ENCODE measurements around the gene ABCA1. TPM values are rescaled to one million over a fixed set of nuclear protein-coding genes. Genes with fewer than 3 reads are reported as not detected.

The ABCA1 gene
- total and polyA plus RNA-seq, 10 of the 15 experiments (the other 5 are each of a cell fraction or from before 2014, with no cell fraction given) = 0.01 to 0.56 (median 0.16) TPM

DNA sequence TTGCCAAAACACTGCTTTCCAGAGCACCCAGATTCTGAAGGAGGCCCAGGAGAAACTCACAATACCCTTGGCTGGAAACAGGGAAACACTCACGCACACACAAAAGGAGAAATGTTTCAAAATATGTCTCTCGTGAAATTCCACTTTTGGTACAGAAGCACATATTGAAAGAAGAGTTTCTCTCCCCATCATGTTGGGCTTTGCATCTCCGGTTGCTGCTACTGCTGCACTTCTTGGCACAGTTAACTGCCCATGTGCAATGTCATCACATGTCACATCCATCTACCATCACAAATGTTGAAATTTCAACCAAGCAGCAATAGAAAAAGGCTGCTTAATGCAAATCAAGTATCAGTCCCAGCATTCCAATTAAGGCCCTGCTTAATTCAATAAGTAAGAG is 72.1 kb downstream of the ABCA1 start:
- CTCF ChIA-PET = no interaction called here
- in situ Hi-C loops (cut with MboI) (no loop called here), intact Hi-C loops (cut with micrococcal nuclease; ENCODE audit: unreplicated experiment) (no loop called here)
- H3K4me1 ChIP-seq (ENCODE audit: control insufficient read depth, insufficient read depth, low read length) = no peaks in the 10 kb centered on the region
- H3K9ac ChIP-seq (ENCODE audit: control insufficient read depth, insufficient read depth, low read length) = no peak overlapping the region
- H3K4me3 ChIP-seq = no peak overlapping the region
- no peaks in the 10 kb centered on the region for H3K36me3 ChIP-seq (ENCODE audit: control insufficient read depth in 2 of 2, insufficient read depth in 2 of 2, low read length in 1 of 2)
- no peak overlapping the region for H3K27ac ChIP-seq (ENCODE audit: control insufficient read depth, insufficient read depth)
- H3K9me3 ChIP-seq (replicated peaks; ENCODE audit: control insufficient read depth, insufficient read depth, low read length) = no peaks in the 10 kb centered on the region
- SMC1A ChIA-PET (ENCODE audit: uncharacterized antibody, unreplicated experiment) = no interaction called here
- no peaks in the 10 kb centered on the region for H4K20me1 ChIP-seq (ENCODE audit: control insufficient read depth, insufficient read depth)
- no peak overlapping the region for H2AFZ ChIP-seq (ENCODE audit: control insufficient read depth, low read depth, low read length)
- no peak for DNase-seq (ENCODE audit: low read depth, low spot score)
- no peak for FAIRE-seq
- POLR2A ChIA-PET = no interaction called here
- H3K79me2 ChIP-seq (ENCODE audit: control insufficient read depth, insufficient read depth, low read length) = no peaks in the 10 kb centered on the region
- ATAC-seq = no peak
- 83% methylated on average over 3 of the region's 3 CpGs for whole genome bisulfite sequencing (ENCODE audit: insufficient coverage, insufficient replicate concordance, low lambda C conversion rate, missing lambda C conversion rate)
- H3K27me3 ChIP-seq (replicated peaks in 1 of 2; ENCODE audit: control insufficient read depth in 2 of 2, insufficient read depth in 2 of 2, low read length in 1 of 2) = no peaks in the 10 kb centered on the region
- H3K4me2 ChIP-seq (ENCODE audit: control insufficient read depth, insufficient read depth) = no peak overlapping the region
- RAD21 ChIA-PET (ENCODE audit: unreplicated experiment) = no interaction called here
- no TSS peak for BruUV-seq (replicated peaks)
- TF ChIP-seq WRNIP1 (IDR thresholded peaks at IDR 0.05; ENCODE audit: borderline replicate concordance, low read depth, low read length) (no peak), CHD2 (IDR thresholded peaks at IDR 0.05; ENCODE audit: borderline replicate concordance, low read depth, low read length) (no peak), ZNF384 (IDR thresholded peaks at IDR 0.05; ENCODE audit: borderline replicate concordance, low read depth, low read length) (no peak), DPF2 (IDR thresholded peaks at IDR 0.05) (no peak), BACH1 (IDR thresholded peaks at IDR 0.05; ENCODE audit: borderline replicate concordance) (no peak), NR2C1 (IDR thresholded peaks at IDR 0.05) (no peak), POU2F2 (IDR thresholded peaks at IDR 0.05; ENCODE audit: borderline replicate concordance, low read depth, low read length) (no peak), ATF7 (IDR thresholded peaks at IDR 0.05; ENCODE audit: low read depth) (no peak), JUND (IDR thresholded peaks at IDR 0.05; ENCODE audit: low read depth, low read length) (no peak), MAX (IDR thresholded peaks at IDR 0.05; ENCODE audit: low read depth, low read length) (no peak), SMAD5 (IDR thresholded peaks at IDR 0.05; ENCODE audit: low read depth) (no peak), TCF7 (IDR thresholded peaks at IDR 0.05; ENCODE audit: borderline replicate concordance) (no peak), FOXM1 (IDR thresholded peaks at IDR 0.05; ENCODE audit: low read depth, low read length) (no peak)
- TF ChIP-seq, protein P1, sequence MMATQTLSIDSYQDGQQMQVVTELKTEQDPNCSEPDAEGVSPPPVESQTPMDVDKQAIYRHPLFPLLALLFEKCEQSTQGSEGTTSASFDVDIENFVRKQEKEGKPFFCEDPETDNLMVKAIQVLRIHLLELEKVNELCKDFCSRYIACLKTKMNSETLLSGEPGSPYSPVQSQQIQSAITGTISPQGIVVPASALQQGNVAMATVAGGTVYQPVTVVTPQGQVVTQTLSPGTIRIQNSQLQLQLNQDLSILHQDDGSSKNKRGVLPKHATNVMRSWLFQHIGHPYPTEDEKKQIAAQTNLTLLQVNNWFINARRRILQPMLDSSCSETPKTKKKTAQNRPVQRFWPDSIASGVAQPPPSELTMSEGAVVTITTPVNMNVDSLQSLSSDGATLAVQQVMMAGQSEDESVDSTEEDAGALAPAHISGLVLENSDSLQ (IDR thresholded peaks at IDR 0.05) = no peak
- TF ChIP-seq, protein P2, sequence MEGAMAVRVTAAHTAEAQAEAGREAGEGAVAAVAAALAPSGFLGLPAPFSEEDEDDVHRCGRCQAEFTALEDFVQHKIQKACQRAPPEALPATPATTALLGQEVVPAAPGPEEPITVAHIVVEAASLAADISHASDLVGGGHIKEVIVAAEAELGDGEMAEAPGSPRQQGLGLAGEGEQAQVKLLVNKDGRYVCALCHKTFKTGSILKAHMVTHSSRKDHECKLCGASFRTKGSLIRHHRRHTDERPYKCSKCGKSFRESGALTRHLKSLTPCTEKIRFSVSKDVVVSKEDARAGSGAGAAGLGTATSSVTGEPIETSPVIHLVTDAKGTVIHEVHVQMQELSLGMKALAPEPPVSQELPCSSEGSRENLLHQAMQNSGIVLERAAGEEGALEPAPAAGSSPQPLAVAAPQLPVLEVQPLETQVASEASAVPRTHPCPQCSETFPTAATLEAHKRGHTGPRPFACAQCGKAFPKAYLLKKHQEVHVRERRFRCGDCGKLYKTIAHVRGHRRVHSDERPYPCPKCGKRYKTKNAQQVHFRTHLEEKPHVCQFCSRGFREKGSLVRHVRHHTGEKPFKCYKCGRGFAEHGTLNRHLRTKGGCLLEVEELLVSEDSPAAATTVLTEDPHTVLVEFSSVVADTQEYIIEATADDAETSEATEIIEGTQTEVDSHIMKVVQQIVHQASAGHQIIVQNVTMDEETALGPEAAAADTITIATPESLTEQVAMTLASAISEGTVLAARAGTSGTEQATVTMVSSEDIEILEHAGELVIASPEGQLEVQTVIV (IDR thresholded peaks at IDR 0.05; ENCODE audit: borderline replicate concordance, partially characterized antibody) = no peak
- TF ChIP-seq, protein P3, sequence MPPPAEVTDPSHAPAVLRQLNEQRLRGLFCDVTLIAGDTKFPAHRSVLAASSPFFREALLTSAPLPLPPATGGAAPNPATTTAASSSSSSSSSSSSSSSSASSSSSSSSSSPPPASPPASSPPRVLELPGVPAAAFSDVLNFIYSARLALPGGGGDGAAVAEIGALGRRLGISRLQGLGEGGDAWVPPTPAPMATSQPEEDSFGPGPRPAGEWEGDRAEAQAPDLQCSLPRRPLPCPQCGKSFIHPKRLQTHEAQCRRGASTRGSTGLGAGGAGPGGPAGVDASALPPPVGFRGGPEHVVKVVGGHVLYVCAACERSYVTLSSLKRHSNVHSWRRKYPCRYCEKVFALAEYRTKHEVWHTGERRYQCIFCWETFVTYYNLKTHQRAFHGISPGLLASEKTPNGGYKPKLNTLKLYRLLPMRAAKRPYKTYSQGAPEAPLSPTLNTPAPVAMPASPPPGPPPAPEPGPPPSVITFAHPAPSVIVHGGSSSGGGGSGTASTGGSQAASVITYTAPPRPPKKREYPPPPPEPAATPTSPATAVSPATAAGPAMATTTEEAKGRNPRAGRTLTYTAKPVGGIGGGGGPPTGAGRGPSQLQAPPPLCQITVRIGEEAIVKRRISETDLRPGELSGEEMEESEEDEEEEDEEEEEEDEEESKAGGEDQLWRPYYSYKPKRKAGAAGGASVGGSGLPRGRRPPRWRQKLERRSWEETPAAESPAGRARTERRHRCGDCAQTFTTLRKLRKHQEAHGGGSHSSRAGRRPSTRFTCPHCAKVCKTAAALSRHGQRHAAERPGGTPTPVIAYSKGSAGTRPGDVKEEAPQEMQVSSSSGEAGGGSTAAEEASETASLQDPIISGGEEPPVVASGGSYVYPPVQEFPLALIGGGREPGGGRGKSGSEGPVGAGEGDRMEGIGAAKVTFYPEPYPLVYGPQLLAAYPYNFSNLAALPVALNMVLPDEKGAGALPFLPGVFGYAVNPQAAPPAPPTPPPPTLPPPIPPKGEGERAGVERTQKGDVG (CRISPR knock-in tag; IDR thresholded peaks at IDR 0.05) = no peak
- TF ChIP-seq, protein P4, sequence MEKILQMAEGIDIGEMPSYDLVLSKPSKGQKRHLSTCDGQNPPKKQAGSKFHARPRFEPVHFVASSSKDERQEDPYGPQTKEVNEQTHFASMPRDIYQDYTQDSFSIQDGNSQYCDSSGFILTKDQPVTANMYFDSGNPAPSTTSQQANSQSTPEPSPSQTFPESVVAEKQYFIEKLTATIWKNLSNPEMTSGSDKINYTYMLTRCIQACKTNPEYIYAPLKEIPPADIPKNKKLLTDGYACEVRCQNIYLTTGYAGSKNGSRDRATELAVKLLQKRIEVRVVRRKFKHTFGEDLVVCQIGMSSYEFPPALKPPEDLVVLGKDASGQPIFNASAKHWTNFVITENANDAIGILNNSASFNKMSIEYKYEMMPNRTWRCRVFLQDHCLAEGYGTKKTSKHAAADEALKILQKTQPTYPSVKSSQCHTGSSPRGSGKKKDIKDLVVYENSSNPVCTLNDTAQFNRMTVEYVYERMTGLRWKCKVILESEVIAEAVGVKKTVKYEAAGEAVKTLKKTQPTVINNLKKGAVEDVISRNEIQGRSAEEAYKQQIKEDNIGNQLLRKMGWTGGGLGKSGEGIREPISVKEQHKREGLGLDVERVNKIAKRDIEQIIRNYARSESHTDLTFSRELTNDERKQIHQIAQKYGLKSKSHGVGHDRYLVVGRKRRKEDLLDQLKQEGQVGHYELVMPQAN (conservative IDR thresholded peaks at IDR 0.05) = no peak
